ENCODE measurements around the gene ZCCHC24.

The ZCCHC24 gene

GRCh38 chr10:79385804-79386531 is 59.5 kb downstream of the ZCCHC24 start:
- TF ChIP-seq, protein P1, sequence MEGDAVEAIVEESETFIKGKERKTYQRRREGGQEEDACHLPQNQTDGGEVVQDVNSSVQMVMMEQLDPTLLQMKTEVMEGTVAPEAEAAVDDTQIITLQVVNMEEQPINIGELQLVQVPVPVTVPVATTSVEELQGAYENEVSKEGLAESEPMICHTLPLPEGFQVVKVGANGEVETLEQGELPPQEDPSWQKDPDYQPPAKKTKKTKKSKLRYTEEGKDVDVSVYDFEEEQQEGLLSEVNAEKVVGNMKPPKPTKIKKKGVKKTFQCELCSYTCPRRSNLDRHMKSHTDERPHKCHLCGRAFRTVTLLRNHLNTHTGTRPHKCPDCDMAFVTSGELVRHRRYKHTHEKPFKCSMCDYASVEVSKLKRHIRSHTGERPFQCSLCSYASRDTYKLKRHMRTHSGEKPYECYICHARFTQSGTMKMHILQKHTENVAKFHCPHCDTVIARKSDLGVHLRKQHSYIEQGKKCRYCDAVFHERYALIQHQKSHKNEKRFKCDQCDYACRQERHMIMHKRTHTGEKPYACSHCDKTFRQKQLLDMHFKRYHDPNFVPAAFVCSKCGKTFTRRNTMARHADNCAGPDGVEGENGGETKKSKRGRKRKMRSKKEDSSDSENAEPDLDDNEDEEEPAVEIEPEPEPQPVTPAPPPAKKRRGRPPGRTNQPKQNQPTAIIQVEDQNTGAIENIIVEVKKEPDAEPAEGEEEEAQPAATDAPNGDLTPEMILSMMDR (IDR thresholded peaks at IDR 0.05; ENCODE audit: insufficient read depth, low read length, missing control alignments) = no peak
- CTCF ChIA-PET = no interaction called here
- no peak for DNase-seq (ENCODE audit: low read depth, low spot score)
- POLR2A ChIA-PET = no interaction called here
- no peak overlapping the region for H3K4me3 ChIP-seq (ENCODE audit: low read depth, low read length)

GRCh38 chr10:79385392-79385795 is 60.0 kb downstream of the ZCCHC24 start:
- ChIA-PET POLR2A (no interaction called here), CTCF (no interaction called here)
- no peak overlapping the region for H3K4me3 ChIP-seq (ENCODE audit: low read depth, low read length)
- DNase-seq (ENCODE audit: low read depth, low spot score) = no peak
- TF ChIP-seq, protein P1 (IDR thresholded peaks at IDR 0.05; ENCODE audit: insufficient read depth, low read length, missing control alignments) = no peak

- no peak overlapping the region for H3K4me3 ChIP-seq (ENCODE audit: low read depth, low read length)
- TF ChIP-seq, protein P1 (IDR thresholded peaks at IDR 0.05; ENCODE audit: insufficient read depth, low read length, missing control alignments) = no peak
- CTCF ChIA-PET = no interaction called here
- no peak for DNase-seq (ENCODE audit: low read depth, low spot score)
- POLR2A ChIA-PET = interaction anchor here (1.6 kb wide), 1 partner anchor 14 kb away, joined by 3 read pairs; no protein-coding TSS in a partner anchor
These were observed 60.5 kb downstream of the ZCCHC24 start for GRCh38 chr10:79384773-79385391.

DNA sequence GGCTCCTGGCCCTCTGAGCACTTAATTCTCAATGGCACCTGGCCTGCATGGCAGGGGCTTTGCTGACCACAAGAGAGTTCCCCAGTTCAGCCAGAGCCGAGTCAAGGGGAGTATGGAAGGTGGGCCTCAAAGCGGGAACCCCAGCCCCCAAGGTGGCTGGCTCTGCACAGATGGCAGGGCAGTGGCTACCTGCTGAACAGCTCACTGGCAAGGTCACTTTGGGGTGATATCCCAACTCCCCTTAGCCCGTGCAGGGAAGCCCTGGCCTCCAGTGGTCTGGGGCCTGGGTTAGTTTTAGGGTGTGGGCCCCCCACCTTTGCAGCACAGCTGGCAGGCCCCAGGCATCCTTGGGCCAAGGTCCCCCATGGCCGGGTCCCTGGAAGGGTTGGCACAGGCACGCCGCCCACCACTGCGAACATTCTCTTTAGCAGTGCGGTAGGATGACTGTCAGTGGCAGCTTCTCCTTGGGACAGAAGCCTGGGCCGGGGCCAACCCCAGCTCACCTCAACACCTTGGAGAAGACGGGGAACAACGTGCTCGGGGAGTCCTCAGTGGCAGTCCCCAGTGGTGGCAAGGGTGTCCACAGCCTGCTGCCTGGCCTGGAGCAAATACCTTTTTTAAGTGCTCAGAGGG is 61.3 kb downstream of the ZCCHC24 start:
- TF ChIP-seq, protein P1 (IDR thresholded peaks at IDR 0.05; ENCODE audit: insufficient read depth, low read length, missing control alignments) = no peak
- ChIA-PET POLR2A (interaction anchor here (1.6 kb wide), 1 partner anchor 15 kb away, joined by 3 read pairs; no protein-coding TSS in a partner anchor), CTCF (interaction anchor here (3.1 kb wide), 1 partner anchor 10 kb away, joined by 28 read pairs; no protein-coding TSS in a partner anchor)
- DNase-seq (ENCODE audit: low read depth, low spot score) = no peak
- H3K4me3 ChIP-seq (ENCODE audit: low read depth, low read length) = no peak overlapping the region

- CTCF ChIA-PET = interaction anchor here (1.1 to 3.1 kb wide), 7 partner anchors 9 to 105 kb away, joined by 4 to 28 read pairs (median 5); no protein-coding TSS in a partner anchor
- TF ChIP-seq, protein P1 (IDR thresholded peaks at IDR 0.05; ENCODE audit: insufficient read depth, low read length, missing control alignments) = no peak
- H3K4me3 ChIP-seq (ENCODE audit: low read depth, low read length) = no peak overlapping the region
- no peak for DNase-seq (ENCODE audit: low read depth, low spot score)
- POLR2A ChIA-PET = interaction anchor here (1.0 kb wide), 1 partner anchor 62 kb away, joined by 4 read pairs; no protein-coding TSS in a partner anchor
These were observed 62.9 kb downstream of the ZCCHC24 start for GRCh38 chr10:79382491-79382941.
